Coronary artery (tissue), 2 donors: ENCODE data around the gene INTU.

Source experiments
- DNase-seq: peaks from one replicate; pipeline ENCODE4 v3.0.0-alpha.2; 2017; ENCODE audit warnings: low spot score
- H3K27ac ChIP-seq, 2 donors: fragments of 200-600 bp; sonication (generic); one replicate each; pipeline ENCODE4 v1.5.1; 2016 to 2019
- H3K4me3 ChIP-seq: fragments of 200-600 bp; sonication (generic); 2 replicates; pipeline ENCODE4 v1.5.1; 2016; ENCODE audit warnings: mild to moderate bottlenecking, moderate library complexity
- CTCF ChIP-seq: fragments of 200-600 bp; sonication (generic); IDR thresholded peaks from one replicate; pipeline ENCODE4 v1.5.1; 2019; ENCODE audit warnings: antibody characterized with exemption

Gene INTU

GRCh38 chr4:127759893-127760292, 127.1 kb downstream of the INTU start:
- no peak for DNase-seq
- Histone ChIP-seq H3K4me3 (no peak overlapping the region), H3K27ac (no peak overlapping the region)
- TF ChIP-seq CTCF = no peak

- Histone ChIP-seq H3K27ac (no peak overlapping the region), H3K4me3 (no peak overlapping the region)
- TF ChIP-seq CTCF = no peak
- DNase-seq = no peak
Measured at GRCh38 chr4:127771535-127772275, 138.9 kb downstream of the INTU start.

GRCh38 chr4:127772769-127773671, 140.3 kb downstream of the INTU start:
- no peak for TF ChIP-seq CTCF
- DNase-seq = no peak
- H3K4me3 ChIP-seq = no peak overlapping the region
- no peak overlapping the region for H3K27ac ChIP-seq

GRCh38 chr4:127775843-127776242, 143.1 kb downstream of the INTU start:
- no peak for TF ChIP-seq CTCF
- Histone ChIP-seq H3K27ac (no peak overlapping the region), H3K4me3 (no peak overlapping the region)
- no peak for DNase-seq
